GM18909 (cell line): ENCODE results near the gene DHRS4.
"Not testable (repeated sequence)": the region's sequence is repeated elsewhere in the genome, so short reads cannot be mapped to it uniquely, and the experiment has no call there.

Experiments used
- ATAC-seq: cut with Tn5 transposase; IDR thresholded peaks from one replicate; pipeline ENCODE4 v1.9.1; 2021; ENCODE audit warnings: mild to moderate bottlenecking; ENCODE audit not compliant: unreplicated experiment, poor library complexity

Gene DHRS4

DNA sequence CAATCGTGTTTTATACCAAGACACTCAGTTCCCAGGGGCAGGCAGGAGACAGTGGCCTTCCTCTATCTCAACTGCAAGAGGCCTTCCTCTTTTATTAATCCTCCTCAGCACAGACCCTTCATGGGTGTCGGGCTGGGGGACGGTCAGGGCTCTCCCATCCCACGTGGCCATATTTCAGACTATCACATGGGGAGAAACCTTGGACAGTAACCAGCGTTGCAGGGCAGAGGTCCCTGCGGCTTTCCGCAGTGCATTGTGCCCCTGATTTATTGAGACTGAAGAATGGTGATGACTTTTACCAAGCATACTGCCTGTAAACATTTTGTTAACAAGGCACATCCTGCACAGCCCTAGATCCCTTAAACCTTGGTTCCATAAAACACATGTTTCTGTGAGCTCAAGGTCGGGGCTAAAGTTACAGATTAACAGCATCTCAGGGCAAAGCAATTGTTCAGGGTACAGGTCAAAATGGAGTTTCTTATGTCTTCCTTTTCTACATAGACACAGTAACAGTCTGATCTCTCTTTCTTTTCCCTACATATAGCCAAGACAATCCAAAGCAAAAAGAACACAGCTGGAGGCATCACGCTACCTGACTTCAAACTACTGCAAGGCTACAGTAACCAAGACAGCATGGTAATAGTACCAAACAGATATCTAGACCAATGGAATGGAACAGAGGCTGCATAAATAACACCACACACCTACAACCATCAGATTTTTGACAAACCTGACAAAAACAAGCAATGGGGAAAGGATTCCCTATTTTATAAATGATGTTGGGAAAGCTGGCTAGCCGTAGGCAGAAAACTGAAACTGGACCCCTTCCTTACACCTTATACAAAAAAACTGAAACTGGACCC is 28.6 kb downstream of the DHRS4 start:
- not testable (repeated sequence) for ATAC-seq

DNA sequence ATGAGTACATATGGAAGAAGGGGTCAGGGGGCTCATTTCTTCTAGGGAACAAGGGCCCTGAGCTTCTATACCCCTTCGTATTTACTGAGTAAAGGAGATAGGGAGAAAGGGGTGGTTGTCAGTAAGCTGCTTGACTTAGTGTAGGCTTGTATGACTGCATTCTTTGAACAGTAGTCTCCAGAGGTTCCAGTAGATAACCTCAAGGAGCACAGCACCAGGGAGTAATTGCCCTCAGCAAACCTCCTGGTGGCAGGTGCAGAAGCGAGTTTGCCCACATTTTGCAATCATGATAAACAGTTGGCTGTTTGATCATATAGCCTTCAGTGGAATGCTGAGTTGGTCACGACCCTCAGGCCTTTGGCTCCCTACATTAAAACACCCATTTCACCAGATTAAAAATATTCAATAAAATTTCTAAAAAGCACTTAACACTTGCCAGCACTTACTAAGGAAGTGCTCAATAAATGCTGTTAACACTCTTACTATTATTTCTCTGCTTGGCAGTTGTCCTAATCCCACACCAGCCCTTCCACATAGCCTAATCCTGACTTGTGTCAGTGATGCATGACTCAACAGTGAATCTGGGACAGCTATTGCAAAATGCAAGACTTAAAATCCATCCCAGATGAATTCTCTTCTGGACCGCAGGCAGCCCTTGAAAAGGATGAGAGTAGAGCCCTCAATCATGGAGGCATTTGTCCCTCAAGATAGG is 31.5 kb downstream of the DHRS4 start:
- ATAC-seq = no peak

- peak; percentile 14 for ATAC-seq
These were observed 34.6 kb downstream of the DHRS4 start for GRCh38 chr14:23988223-23988606.

DNA sequence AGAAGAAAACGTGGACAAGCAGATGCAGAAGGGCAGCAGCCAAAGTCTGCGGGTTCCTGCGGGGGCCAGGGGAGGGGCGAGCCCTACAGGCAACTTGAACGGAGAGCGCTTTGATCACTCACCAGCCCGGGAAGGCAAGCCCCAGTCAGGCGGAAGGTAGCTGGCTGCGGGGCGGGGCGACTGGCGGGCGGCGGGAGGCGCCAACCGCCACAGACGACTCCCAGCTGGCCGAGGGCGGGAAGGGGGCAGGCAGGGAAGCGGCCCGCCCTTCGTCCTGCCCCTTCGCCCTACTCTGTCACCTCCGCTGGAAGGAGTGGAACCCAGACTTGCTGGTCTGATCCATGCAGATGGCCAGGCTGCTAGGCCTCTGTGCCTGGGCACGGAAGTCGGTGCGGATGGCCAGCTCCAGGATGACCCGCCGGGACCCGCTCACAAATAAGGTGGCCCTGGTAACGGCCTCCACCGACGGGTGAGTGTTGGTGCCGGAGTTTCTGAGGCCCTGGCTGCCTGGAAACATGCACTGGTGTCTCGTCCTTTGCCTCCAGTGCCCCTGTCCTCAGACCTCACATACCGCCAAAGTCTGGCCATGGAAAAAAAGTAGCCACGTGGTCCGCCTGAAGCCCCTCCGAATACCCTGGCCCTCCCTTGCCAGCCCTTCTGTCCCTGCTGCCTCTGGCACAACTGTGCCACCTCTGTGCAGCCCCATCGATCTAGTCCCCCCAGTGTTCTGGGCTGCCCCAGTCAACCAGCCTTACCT is 35.2 kb downstream of the DHRS4 start, which contains the start of gene DHRS4L2:
TSS of gene DHRS4L2 (plus strand) at position 323 of the 757 bp plus-strand sequence. CDS start at position 342, 19 bp downstream.
- peak; percentile 91 for ATAC-seq

GRCh38 chr14:23989734-23990445 is 36.3 kb downstream of the DHRS4 start:
- not testable (repeated sequence) for ATAC-seq

- not testable (repeated sequence) for ATAC-seq
These were observed 37.4 kb downstream of the DHRS4 start for GRCh38 chr14:23990961-23991360.

DNA sequence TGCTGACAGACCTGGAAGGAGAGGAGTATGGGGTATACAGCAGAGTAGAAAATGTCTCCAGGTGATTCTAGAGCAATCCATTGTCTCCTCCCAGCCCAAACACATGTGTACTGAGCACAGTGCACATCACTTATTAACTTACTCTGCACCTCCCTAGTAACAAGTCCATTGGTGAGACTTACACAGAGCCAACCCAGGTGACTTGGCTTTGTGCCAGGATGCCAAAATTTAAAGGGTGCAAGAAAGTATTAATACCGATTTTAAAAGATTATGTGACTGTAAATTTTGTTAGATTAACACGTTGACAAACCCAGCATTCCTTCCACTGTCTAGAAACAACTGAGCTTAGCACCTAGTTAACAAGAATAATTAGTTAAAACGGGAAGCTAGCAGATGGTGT is 39.5 kb downstream of the DHRS4 start:
- not testable (repeated sequence) for ATAC-seq

GRCh38 chr14:23996009-23996408 is 42.4 kb downstream of the DHRS4 start:
- not testable (repeated sequence) for ATAC-seq

DNA sequence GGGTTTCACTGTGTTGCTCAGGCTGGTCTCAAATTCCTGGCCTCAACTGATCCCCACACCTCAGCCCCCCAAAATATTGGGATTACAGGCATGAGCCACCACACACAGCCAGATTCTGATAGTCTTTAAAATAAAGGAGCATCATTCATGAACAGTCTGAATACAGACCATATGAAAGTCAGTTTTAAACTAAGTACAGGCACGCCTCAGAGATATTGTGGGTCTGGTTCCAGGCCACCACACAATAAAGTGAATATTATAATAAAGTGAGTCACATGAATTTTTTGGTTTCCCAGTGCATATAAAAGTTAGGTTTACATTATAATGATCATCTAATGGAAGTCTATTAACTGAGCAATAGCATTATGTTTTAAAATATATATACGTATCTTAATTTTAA is 43.3 kb downstream of the DHRS4 start:
- ATAC-seq = not testable (repeated sequence)

DNA sequence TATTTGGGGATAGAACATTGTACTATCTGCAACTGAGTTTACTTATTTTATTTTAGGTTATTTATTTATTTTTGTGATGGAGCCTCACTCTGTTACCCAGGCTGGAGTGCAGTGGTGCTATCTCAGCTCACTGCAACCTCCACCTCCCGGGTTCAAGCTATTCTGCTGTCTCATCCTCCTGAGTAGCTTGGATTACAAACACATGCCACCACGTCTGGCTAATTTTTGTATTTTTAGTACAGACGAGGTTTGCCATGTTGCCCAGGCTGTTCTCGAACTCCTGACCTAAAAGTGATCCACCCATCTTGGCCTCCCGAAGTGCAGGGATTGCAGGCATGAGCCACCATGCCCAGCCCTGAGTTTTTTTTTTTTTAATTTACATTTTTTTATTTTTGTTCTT is 46.1 kb downstream of the DHRS4 start:
- not testable (repeated sequence) for ATAC-seq

DNA sequence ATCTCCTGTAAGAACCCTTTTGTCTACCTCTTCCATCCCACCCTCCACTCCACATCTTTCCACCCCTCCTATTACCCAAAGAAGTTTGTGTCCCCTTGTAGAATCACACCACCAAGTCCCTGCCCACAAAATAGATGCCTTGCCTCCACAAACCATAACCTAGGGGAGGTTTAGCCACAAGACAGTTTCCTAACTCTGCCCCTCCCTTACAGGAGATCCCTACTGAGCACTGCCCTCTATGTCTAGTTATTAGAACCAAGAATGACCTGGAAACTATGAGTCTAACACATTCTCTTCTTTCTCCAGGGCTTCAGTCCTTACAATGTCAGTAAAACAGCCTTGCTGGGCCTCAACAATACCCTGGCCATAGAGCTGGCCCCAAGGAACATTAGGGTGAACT is 47.5 kb downstream of the DHRS4 start:
- not testable (repeated sequence) for ATAC-seq

GRCh38 chr14:24001679-24002078 is 48.1 kb downstream of the DHRS4 start:
- not testable (repeated sequence) for ATAC-seq

- ATAC-seq = peak; percentile 33
These were observed 52.9 kb downstream of the DHRS4 start for GRCh38 chr14:24006471-24006816.

GRCh38 chr14:24006817-24007652 is 53.5 kb downstream of the DHRS4 start:
- peak; percentile 88 for ATAC-seq

- ATAC-seq = no peak
These were observed 57.5 kb downstream of the DHRS4 start for GRCh38 chr14:24011051-24011450.

DNA sequence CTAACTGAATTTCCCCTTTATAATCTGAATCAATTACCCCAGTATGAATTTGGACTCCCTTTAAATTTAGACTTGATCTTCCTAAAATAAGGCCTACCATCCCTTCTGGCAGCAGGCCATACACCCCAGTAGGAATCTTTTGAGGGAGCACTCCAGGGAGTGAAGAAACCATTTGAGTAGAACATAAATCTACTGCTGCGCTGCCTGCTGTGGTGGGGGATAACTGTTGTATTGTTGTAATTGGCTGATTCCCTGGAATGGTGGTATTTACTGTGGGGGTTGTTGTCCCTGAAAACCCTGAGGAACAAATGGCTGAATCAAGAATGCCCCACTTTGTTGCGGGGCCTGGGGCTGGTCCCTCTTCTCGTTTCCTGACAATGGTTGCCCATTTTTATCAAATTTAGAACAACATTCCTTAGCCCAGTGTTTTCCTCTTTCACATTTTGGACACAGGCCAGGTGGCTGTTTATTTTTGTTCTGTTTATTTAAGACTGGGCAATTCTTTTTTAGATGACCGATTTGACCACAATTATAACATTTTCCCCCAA is 59.2 kb downstream of the DHRS4 start:
- not testable (repeated sequence) for ATAC-seq

DNA sequence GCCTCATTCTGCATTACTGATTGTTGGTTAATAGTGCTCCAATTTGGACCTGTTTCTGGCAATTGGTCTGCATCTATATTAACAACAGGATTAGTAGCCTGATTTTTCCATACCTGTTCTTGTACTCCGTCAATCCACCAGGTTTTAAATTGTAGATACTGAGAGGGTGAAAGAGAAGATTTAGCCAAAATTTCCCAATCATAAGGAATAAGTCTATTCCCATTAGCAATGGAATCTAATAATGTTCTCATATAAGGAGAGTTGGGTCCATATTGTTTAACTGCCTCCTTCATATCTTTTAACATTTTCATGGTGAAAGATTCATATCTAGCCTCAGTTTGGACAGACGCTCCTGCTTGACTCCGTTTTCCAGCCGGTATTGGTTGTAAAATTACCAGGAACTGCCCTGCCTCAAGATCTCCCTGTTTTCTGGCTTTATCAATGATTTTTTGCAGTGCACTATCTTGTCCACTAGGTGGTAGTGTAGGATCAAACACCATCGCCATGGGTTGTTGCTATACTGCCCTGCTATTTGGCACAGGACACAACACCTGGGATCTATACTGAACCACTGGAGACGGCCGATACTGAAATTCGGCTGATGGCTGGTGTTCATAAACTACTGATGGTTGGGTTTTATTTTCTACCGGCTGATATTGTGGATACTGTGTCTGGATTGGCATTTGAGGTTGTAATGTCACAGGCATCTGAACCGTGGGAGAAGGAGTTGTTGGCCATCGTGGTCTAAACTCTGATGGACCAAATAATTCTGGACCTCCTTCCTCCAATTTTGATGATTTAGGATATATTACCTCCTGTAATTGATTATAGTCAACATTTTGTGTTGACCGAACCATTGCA is 60.3 kb downstream of the DHRS4 start:
- peak; percentile 69 for ATAC-seq

GRCh38 chr14:24015745-24016144 is 62.2 kb downstream of the DHRS4 start:
- ATAC-seq = not testable (repeated sequence)
